HG03045 (cell line): Measurements from ENCODE around the gene KRTAP25-1.

ENCODE experiments used
- ATAC-seq: cut with Tn5 transposase; IDR thresholded peaks from one replicate; pipeline ENCODE4 v1.9.1; 2021; ENCODE audit warnings: mild to moderate bottlenecking, moderate library complexity; ENCODE audit not compliant: unreplicated experiment

KRTAP25-1 gene

DNA sequence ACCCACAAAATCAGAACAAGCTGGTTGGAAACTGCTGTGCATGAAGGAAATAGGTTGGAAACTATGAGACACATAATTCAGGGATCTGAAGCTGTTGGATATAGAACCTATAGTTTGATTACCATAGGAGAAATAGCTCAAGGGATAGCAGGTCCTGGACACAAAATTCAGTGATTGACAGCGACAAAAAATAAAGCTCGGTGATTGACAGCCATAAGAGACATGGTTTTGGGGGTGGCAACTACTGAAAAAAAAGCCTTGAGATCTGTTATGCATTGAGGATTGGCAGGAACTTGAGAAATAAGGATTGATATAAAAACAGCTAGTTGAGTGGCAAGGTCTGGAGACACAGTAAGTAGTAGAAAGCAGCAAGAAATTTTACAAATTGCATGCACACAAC lies at the start of gene KRTAP25-1:
Gene KRTAP25-1, minus strand, starts transcription at position 300 of the 400 bp plus-strand sequence. Its CDS starts 24 bp downstream, at position 276.
- ATAC-seq: no peak

- no peak for ATAC-seq
Observed at GRCh38 chr21:30338717-30339116, 49.4 kb upstream of the KRTAP25-1 start.

GRCh38 chr21:30337772-30338171 lies 48.5 kb upstream of the KRTAP25-1 start:
- no peak for ATAC-seq

DNA sequence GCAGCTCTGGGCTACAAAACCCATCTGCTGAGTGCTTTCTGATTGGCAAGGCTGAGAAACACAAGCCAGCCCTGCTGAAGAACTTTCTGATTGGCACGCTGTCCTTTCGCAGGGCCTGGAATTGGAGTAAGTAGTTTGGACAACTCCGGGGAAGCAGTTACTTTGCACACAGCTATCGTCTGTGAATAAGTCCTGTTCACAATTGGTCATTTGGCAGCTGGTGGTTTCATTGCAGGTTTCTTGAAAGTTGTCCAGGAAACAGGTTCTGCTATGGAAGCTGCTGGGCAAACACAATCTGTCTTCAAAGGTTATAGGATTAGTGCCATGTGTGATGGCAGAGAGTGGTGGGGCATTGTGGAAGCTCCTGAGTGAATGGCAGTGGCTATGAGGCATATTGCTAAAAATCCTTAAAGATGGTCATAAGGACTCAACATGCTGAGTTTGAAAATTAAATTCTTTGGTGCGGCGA lies 48.0 kb upstream of the KRTAP25-1 start, which contains the start of gene KRTAP27-1:
Gene KRTAP27-1, minus strand, starts transcription at position 419 of the 469 bp plus-strand sequence. Its CDS starts 26 bp downstream, at position 393.
- ATAC-seq: no peak

- ATAC-seq: no peak
Observed at GRCh38 chr21:30336596-30336995, 47.3 kb upstream of the KRTAP25-1 start.

- no peak for ATAC-seq
Observed at GRCh38 chr21:30333736-30334135, 44.4 kb upstream of the KRTAP25-1 start.

DNA sequence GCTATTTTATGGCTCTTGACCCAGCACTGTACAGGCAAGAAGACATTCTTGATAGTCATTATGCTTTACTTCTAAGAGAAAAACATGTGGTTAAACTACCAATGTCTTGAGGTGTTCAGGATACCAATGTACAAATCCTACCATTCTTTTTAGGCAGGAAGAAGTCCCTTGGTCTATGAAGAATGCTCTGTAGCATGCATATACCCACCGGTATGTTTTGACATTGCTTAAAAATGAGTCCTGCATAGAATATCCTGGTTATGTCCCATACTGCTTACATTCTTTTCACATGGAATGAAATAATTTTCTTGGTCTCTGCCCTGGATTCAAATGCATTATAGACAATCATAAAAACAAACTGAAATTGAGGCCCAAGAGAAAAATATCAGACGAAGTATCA lies 43.4 kb upstream of the KRTAP25-1 start:
- no peak for ATAC-seq

- no peak for ATAC-seq
Observed at GRCh38 chr21:30329203-30329875, 40.0 kb upstream of the KRTAP25-1 start.

DNA sequence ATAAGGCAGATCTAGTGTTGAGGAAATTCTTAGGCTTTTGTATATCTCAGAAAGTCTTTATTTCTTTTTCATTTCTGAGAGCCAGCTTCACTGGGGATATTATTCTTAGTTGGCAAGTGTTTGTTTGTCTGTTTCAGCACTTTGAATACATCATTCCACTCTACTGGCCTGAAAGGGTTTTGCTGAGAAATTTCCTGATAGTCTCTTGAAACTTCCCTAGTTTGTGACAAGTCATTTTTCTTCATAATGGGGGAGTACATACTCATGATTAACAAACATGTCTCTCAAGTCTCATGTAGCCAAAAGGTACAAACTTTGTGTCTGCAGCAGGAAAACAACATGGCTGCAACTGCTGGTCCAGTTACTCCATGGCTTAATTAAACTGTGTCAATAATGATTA lies 37.1 kb upstream of the KRTAP25-1 start:
- no peak for ATAC-seq

GRCh38 chr21:30320215-30320614 lies 30.9 kb upstream of the KRTAP25-1 start, which contains the start of gene KRTAP26-1:
Gene KRTAP26-1, minus strand, starts transcription at chr21:30320315. Its CDS starts 280 bp downstream, at chr21:30320035.
- no peak for ATAC-seq

DNA sequence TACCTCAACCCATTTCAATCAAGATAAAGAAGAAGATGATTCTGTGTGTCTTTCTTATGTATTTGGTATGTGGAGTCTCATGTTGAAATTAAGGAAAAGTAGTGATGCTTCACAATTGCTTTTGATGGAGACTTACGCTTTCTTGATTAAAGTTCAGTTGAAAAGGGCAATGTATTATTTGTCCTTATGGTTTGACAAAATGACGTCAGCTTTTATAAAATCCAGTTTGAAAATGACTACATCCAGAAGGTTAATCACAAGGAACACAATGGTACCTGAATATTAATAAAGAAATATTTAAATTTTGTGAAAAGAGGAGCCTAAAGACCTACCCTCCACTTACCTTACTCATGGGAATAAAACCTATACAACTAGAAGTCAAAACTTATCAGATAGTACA lies 26.4 kb upstream of the KRTAP25-1 start:
- ATAC-seq: no peak

DNA sequence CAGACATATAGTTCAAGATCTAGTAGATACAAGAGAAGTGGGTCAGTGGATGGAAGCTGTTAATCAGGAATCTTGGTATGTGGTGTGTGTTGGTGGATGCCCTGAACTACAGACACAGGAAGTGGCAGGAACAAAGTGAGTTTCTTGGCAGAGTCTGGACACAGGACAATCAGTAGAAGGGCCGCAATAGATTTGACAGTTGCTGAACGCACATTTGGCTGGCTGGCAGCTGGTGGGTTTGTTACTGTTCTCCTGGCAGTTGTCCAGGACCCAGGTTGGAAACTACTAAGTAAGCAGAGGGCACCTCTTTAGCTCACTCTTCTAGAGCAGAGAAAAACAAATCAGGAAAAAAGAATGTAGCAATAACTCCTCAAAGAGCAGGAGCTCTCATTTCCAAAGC lies 17.6 kb upstream of the KRTAP25-1 start:
- no peak for ATAC-seq

DNA sequence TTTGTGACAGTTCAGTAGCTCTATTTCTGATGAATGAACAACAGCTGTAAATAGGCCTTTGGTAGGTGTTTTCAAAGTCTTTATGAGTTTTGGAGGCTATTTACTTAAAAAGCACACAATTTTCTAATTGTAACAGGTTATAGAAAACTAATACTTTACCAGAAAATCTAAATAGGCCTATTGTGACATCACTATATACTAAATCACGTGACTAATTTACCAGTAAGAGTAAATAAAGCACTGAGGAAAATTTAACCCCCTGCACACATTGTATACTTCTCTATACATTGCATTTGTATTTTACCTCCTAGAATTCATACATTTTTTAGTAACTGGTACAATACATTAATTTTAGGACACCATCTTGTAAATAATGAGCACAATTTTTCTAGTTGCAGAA lies 15.8 kb upstream of the KRTAP25-1 start:
- ATAC-seq: no peak

DNA sequence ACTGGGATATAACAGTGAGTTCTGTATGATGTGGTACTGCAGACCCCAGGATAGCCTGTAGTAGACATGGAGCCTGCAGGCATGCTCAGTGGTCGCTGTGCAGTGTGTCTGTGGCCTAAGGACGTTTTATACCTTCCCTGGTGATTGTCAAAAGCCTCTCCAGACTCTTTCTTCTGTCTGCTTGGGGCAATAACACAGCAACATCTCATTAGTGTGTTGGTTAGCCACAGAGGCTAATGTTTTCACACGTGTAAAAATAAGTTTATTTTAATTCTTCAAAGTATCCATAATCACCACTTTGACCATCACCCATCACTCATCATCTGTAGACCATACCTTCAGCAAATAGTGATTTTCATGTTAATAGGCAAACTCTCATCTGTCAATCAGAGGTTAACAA lies 6.5 kb downstream of the KRTAP25-1 start, which contains the start of gene KRTAP24-1:
Gene KRTAP24-1, minus strand, starts transcription at position 101 of the 400 bp plus-strand sequence. Its CDS starts 18 bp downstream, at position 83.
- ATAC-seq: no peak

DNA sequence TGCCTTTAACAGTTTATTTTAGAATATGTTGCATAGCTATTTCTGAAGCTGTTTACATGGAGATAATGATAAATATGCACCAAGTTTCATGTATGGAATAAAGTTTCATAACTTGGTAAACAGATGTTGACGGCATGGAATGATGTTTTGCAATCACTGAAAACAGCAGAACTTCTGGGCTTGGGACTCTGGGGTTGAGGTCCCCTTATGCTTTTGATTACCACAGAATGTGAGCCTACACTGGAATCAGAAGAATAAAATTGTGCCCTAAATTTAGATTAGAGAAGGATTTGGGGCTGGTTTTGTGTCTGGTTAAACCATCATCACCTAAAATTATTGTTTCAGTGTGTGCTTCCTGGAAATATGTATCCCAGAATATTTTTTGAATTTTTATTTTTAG lies 17.7 kb downstream of the KRTAP25-1 start:
- ATAC-seq: no peak

DNA sequence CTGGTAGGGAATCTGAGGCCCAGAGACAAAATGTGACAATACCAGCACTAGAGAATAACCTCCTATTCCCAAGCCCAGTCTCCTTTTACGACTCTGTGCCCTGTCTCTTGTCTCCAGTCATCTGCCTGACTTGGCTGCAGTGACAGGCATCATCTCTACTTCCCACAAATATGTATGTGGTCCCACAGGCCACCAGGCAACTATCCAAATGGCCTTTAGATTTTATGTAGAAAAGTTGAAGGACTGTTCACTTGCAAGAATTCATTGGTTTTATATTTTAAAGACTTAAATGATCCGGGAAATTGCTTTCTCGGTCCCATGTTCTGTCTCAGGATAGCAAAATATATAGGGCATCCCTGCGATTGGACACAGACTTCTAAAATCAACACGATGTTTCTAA lies 18.2 kb downstream of the KRTAP25-1 start:
- ATAC-seq: no peak

DNA sequence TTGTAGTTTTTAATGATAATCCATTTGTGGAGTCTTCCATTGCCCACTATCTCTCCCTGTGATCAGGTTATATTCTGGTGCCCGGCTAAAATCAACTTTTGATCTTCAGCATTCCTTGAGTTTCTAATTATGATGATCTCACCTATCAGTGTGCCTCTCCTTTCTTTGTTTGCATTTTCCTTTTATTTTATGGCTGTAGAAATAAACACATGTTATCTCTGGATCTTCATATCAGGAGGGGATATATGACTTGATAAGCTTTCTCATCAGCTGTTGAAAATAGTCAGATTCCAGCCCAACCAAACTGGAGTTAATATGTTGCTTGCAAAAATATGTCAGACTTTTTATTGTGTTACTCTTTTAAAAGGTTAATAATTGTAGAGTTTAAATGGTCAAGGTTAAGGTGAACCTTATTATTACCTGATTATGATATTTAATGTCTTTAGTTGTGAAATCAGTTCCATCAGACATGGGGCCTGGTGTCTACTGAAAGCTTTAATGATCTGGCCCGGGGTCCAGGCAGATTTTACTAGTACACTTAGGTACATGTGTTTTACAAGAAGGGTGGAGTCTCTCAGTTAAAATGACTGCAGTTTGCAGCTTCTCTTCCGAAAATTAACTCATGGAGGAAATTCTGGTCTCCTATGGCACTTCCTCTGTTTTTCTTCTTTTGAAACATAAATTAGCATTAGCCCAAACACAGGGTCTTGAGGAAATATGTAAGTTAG lies 19.3 kb downstream of the KRTAP25-1 start:
- no peak for ATAC-seq

- ATAC-seq: no peak
Observed at GRCh38 chr21:30268608-30269197, 20.6 kb downstream of the KRTAP25-1 start.

DNA sequence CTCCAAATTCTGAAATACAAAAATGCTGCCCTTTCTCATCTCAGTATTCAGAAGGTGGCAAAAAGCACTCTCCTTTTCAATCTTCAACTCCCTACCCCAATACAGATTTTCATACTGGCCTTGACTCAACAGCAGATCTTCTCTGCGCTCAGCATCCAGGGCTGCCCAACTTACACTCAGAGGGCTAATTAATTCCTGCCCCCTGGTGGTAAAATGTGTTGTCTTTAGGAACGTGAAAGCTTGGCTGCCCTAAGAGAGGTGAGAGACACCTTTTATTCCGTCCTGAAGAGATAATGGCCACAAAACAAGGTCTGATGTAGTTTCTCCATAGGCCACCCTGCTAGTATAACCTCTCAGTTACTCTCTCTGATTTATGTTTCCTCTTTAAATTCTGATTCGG lies 31.5 kb downstream of the KRTAP25-1 start:
- no peak for ATAC-seq

DNA sequence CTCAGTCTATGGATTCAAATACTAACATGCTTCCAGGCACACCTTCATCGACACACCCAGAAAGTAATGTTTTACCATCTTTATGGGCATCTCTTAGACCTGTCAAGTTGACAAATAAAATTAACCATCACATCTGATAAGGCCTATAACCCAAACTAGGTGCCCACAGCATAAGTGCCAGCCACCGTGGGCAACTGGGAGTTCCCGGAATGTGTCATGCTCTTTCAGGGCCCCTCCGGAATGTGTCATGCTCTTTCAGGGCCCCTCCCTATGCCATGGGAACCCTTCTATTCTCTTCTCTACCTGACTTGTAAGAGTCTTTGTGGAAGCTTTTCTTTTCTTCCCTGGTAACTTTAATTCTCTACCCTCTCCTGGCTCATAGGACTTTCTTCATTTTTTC lies 33.2 kb downstream of the KRTAP25-1 start:
- ATAC-seq: no peak

- ATAC-seq: no peak
Observed at GRCh38 chr21:30255679-30256078, 33.6 kb downstream of the KRTAP25-1 start.

DNA sequence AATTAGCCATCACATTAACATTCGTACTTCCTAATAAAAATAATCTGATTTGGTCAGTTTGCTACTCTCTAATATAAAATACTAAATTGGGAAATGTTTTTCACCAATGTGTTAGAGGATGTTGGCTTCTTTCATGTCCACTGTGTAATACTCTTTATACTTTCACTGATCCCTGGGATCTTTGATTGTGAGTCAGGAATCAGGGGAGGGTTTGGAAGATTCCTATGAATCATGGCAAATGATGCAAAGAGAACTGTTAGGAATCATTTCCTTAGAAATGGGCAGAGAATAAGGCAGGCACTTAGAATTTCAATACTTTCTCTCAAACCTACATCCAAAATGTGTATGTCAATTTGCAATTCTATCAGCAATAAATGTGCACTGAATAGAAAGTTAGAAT lies 37.5 kb downstream of the KRTAP25-1 start:
- ATAC-seq: no peak
